ENCODE results near the gene PSTPIP1.

DNA sequence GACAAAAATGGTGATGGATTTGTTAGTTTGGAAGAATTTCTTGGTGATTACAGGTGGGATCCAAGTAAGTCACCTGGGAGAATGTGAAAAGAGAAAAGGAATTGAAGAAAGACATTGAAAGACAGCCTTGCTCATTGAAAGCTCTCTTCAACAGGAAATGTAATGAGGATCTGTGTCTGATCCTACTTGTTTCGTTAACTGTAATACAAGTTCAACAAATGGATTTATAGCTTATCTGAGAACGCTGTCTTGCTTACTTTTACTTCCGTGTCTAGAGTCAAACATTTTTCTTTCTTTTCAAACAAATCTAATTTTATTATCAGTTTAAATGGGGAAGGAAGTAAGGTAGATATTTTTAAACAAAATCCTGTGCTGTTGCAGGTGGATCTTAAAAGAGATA lies 47.5 kb upstream of the PSTPIP1 start:
- TF ChIP-seq CTCF (conservative IDR thresholded peaks at IDR 0.05 in 1 of 2, IDR thresholded peaks at IDR 0.05 in 1 of 2; ENCODE audit: low read depth in 1 of 2, low read length in 2 of 2) (no peak), EZH2 (IDR thresholded peaks at IDR 0.05; ENCODE audit: low read length, missing control alignments) (no peak)
